NOMO-1 treated with dmso at 0.1 percent for 144 hours (cell line): ENCODE results near the gene HARBI1.

Source experiments
- DNase-seq: peaks from one replicate; lab custom pipeline; 2025; ENCODE audit not compliant: unreplicated experiment; lab: John Stamatoyannopoulos, UW

Gene HARBI1

DNA sequence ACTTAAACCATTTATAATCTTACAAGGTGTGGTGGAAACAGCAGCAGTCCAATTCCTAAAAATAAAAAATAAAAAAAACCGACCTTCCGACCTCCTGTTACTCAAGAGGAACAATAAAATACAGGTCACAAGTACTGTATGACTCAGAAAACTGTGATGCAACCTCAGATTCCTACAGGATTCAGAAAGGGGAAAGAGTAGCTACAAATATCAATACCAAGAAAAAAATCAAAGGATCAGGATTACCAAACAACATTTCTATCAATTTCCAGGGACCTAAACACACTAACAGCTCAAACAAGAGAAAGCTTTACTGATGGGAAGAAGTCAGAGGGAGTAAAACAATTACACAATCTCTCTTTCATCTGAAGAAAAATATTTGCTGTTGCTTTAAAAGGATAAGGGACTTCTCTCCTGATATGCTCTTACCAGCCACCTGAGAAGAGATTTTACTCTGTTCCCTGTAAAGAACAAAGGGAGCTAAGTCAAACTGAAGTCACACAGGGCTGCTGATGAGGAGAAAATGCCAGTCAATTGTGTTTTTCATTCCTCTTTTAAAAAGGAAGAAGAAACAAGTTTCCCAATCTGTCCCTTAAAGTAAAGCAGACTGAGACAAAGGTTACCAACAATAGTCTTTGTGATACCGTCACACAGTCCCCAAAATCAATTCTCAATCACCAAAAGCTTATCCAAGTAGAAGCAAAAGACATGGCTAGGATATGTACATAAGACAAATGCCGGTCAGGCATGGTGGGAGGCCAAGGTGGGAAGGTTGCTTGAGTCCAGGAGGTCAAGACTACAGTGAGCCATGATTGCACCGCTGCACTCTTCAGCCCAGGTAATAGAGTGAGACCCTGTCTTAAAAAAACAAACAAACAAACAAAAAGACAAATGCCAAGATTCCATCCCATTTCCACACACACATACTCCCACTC, 62.5 kb downstream of the HARBI1 start:
- peak; percentile 12 for DNase-seq

DNA sequence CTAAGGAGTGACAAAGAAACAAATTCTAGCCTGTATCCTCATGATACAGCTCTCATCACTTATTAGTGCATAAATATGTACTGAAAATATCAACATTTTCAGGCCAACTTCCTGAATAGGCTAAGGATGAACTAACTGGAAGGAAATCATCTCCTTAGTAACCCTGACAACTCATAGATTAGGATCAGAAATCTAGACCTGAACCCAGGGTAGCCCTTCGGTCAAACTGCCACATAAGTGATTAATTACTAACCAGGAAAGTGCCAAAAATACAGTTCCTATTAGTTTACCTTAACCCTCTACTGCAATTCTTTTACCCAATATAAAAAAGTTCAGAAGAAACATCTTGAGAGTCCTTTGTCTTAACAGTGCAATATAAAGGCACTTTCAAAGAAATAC, 63.2 kb downstream of the HARBI1 start:
- no peak for DNase-seq
